GM12872 (cell line): ENCODE measurements around the gene ARL4C.

Experiments used
- TF ChIP-seq, protein P1 (sequence below): IDR thresholded peaks from 3 replicates; pipeline ENCODE4 v1.5.1; 2011; ENCODE audit warnings: low read depth, mild to moderate bottlenecking, low read length, moderate library complexity; ENCODE audit not compliant: insufficient read depth

Gene ARL4C, protein sequence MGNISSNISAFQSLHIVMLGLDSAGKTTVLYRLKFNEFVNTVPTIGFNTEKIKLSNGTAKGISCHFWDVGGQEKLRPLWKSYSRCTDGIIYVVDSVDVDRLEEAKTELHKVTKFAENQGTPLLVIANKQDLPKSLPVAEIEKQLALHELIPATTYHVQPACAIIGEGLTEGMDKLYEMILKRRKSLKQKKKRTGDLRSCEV

DNA sequence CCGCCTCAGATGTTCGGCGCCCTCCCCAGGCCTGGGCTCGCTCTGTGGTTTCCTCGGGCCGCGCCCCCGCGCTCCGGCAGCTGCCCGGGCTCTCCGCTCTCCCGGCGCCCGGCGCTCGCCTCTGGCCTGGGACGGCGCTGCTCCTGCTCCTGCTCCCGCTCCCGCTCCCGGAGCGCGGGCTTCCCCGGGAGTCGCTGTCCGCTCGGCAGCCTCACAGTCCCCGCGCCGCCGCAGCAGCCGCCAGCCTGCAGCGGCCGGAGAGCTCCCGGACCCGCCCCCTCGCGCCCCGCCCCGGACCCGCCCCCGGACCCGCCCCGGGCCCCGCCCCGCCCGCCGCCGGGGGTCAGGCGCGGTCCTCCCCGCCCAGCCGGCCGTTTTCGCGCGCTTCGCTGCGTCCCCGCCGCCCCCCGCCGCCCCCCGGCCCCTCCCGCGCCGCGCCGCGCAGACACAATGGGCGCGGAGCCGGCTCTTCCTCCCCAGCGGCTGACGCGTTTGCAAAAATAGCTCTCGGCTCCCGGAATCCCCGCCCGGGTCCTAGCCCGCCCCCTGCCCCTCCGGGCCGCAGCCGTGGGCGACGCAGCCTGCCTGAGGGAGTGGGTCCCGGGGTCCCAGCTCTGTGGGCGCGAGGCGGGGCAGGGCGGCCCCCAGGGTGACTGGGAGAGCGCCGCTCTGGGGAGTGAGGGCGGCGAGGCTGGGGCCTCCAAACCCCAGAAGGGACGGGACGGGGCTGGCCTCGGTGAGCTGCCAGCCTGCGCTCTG is at the start of gene ARL4C:
Gene ARL4C, minus strand, starts transcription at position 247 of the 759 bp plus-strand sequence. CDS start 495 bp downstream, outside the sequence.
- TF ChIP-seq, protein P1, sequence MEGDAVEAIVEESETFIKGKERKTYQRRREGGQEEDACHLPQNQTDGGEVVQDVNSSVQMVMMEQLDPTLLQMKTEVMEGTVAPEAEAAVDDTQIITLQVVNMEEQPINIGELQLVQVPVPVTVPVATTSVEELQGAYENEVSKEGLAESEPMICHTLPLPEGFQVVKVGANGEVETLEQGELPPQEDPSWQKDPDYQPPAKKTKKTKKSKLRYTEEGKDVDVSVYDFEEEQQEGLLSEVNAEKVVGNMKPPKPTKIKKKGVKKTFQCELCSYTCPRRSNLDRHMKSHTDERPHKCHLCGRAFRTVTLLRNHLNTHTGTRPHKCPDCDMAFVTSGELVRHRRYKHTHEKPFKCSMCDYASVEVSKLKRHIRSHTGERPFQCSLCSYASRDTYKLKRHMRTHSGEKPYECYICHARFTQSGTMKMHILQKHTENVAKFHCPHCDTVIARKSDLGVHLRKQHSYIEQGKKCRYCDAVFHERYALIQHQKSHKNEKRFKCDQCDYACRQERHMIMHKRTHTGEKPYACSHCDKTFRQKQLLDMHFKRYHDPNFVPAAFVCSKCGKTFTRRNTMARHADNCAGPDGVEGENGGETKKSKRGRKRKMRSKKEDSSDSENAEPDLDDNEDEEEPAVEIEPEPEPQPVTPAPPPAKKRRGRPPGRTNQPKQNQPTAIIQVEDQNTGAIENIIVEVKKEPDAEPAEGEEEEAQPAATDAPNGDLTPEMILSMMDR: no peak

DNA sequence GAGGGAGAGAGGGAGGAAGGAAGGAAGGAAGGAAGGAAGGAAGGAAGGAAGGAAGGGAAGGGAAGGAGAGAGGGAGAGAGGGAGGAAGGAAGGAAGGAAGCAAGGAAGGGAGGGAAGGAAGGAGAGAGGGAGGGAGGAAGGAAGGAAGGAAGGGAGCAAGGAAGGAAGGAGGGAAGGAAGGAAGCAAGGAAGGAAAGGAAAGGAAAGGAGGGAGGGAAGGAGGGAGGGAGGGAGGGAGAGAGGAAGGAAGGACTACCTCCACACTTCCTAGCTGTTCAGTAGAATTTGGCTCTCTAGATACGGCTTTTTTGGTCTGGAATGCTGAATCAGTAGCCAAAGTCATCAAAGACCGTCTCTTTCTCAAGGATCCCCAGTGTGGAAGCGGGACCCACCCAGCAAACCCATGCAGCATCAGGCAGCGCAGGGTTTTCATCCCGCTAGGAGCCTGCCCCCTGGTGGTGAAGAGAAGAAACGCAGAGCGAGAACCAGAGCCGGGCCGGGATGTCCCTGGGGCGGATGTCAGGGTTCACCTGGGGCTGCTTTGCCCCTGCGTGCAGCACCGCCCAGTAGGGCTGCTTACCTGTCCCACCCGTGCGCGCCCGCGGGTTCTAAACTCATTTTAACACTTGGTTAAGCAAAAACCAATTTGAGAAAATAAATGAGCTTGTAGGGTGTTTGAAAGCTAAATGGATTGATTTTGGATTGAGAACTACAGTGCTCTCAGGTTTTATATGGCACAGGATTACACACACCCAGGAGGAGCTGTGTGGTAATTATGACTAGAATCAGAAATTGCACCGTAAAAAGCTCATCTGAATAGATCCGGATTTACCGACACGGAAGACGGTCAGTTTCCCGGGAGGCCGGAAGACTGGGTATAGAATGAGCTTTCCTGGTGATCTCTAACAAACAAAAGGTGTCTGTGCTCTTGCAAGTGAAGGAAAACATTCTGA is 48.1 kb upstream of the ARL4C start:
- TF ChIP-seq, protein P1: peak; percentile 95

DNA sequence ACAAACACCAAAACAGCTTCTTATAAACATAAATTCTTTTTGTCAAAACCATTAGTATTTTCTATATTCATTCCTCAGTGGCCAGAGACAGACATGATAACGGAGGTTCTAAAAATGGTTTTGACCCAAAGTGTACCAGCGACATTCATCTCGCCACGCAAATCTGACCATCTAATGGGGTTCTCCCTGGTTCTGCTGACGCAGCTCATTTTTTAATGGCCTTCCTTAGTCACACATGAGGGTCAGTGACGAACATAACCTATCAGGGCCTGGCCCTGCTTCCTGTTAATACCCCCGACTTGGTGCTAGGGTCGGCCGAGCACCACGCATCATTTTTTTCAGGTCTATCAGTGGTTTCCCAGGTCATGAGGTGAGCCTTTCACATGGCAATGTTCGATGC is 45.9 kb upstream of the ARL4C start:
- TF ChIP-seq, protein P1: no peak

DNA sequence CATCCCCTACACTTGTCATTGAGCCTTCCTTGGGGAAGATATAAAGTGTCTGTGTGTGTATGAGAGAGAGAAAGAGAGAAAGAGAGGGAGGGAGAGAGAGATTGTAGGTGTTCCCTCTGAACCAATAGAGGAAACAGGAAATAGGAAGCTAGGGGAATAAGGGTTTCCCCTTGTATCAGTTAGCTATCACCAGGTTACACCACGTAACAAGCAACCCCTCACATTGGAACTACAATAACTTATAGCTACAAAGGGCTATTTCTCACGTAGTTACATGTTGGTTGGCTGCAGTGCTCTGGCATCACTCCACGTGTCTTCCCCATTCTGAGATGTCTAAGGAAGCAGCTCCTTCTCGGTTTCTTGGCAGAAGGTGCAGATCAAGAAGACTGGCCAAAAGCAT is 41.0 kb upstream of the ARL4C start:
- TF ChIP-seq, protein P1: no peak

DNA sequence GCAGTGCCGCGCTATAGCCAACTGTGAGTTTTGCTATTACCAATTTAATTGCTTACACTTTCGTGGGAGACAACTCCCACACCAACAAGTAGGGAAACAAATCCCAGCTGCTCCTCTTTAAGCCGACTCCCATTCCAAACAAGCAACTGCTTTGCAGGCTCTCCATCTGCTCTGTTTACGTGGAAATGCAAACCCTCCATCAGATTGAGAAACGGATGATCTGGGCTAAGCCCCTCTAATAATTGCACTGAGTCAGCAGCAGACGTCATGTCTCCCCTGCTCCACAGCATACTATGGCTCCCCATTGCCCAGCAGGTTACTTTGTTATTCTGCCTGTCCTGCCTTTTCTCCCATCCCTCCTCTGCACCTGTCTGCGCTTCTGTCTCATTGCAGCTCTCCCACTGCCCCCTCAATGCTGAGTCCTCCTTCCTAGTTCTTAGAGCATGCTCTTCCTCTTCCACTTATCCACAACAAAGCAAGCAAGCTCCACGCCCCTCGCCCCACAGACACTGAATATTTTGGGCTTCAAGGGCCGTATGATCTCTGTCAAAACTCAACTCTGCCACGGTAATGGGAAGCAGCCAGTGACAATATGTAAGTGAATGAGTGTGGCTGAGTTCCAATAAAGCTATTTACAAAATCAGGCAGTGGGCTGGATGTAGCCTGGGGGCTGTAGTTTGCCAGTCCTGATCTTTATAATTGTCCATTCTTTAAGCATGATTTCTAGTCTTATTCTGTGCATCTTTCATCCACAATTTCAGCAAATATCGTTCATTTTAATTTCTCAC is 39.5 kb upstream of the ARL4C start:
- TF ChIP-seq, protein P1: no peak

DNA sequence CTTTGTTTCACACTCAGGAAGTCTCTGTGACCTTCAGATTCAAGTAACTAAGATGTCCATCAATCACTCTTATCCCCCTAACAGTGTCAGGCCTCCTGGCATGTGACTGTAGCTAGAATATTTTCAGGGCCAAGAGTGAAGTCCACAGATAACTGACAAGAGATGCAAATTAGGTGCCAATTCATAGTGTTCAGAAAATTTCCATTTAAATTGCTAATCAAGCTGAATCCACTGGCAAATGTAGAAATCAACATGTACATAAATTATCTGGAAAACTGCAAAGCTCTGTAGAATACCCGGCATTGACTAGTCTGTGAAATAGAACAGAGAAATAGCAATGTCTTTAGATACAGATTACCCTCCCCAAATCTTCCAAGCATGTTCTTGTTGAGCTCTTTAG is 38.6 kb upstream of the ARL4C start:
- TF ChIP-seq, protein P1: no peak
